ENCODE data around the gene MBD3L5. TPM values are rescaled to one million over a fixed set of nuclear protein-coding genes. Genes with fewer than 3 reads are reported as not detected.
A peak's percentile ranks its signal among the peaks of the same experiment; 100 is the strongest.

MBD3L5 gene
- total and polyA plus RNA-seq, 7 donors, result not detected

GRCh38 chr19:7068599-7068998 is 38.2 kb downstream of the MBD3L5 start:
- no peak for TF ChIP-seq CTCF (IDR thresholded peaks at IDR 0.05)
- TF ChIP-seq POLR2AphosphoS5 (IDR thresholded peaks at IDR 0.05), result no peak
- no peak for TF ChIP-seq EP300 (IDR thresholded peaks at IDR 0.05)
- no peak for TF ChIP-seq POLR2A (IDR thresholded peaks at IDR 0.05)
- Histone ChIP-seq H3K27ac (peak overlapping the region in 3 of 4 donors; percentile 29 to 83 (median 82)), H3K27me3 (no peaks in the 10 kb centered on the region), H3K4me1 (peaks cover 0 to 14% (median 9%) of the 10 kb centered on the region in 4 donors), H3K4me3 (peak overlapping the region in 2 of 4 donors; percentile 86 to 97), H3K9me3 (no peaks in the 10 kb centered on the region), H3K36me3 (peaks cover 13 to 30% (median 21%) of the 10 kb centered on the region in 4 donors)
- no peak for DNase-seq
- 56 to 79% methylated on average over 6 of the region's 6 CpGs for WGBS, 2 donors
- intact Hi-C loops (cut with DNase I), result loop anchor here (10.0 kb wide), 2 partner anchors 334 to 694 kb away; partner anchors contain the start of genes ALKBH7, GPR108, PSPN and TRIP10

GRCh38 chr19:7069042-7069903 is 38.9 kb downstream of the MBD3L5 start, which contains the start of gene ZNF557:
ZNF557 (plus strand) TSS chr19:7069703; CDS start chr19:7075075, 5,372 bp downstream.
- Histone ChIP-seq H3K4me3 (peak within 1 kb of the TSS; percentile 76 to 97 (median 90)), H3K36me3 (peaks cover 15 to 37% (median 25%) of the 10 kb centered on the region in 4 donors), H3K9me3 (no peaks in the 10 kb centered on the region), H3K27ac (peak within 1 kb of the TSS; percentile 78 to 84 (median 82)), H3K27me3 (no peaks in the 10 kb centered on the region), H3K4me1 (peaks cover 0 to 14% (median 9%) of the 10 kb centered on the region in 4 donors)
- peak; percentile 29 to 75 (median 64) for TF ChIP-seq POLR2AphosphoS5 (IDR thresholded peaks at IDR 0.05)
- TF ChIP-seq EP300 (IDR thresholded peaks at IDR 0.05), result no peak
- peak; percentile 99 for DNase-seq
- intact Hi-C loops (cut with DNase I), result loop anchor here (10.0 kb wide), 2 partner anchors 334 to 694 kb away; partner anchors contain the start of genes ALKBH7, GPR108, PSPN and TRIP10
- 1% methylated on average over 56 of the region's 56 CpGs for WGBS, 2 donors

GRCh38 chr19:7069904-7070226 is 39.5 kb downstream of the MBD3L5 start:
- Histone ChIP-seq H3K9me3 (no peaks in the 10 kb centered on the region), H3K27me3 (no peaks in the 10 kb centered on the region), H3K27ac (peak overlapping the region; percentile 78 to 84 (median 82)), H3K4me1 (peaks cover 0 to 14% (median 9%) of the 10 kb centered on the region in 4 donors), H3K36me3 (peaks cover 16 to 43% (median 28%) of the 10 kb centered on the region in 4 donors), H3K4me3 (peak overlapping the region; percentile 76 to 97 (median 90))
- 0 to 1% methylated on average over 12 of the region's 12 CpGs for WGBS, 2 donors
- TF ChIP-seq EP300 (IDR thresholded peaks at IDR 0.05) (no peak), POLR2AphosphoS5 (IDR thresholded peaks at IDR 0.05) (no peak), CTCF (IDR thresholded peaks at IDR 0.05) (no peak), POLR2A (IDR thresholded peaks at IDR 0.05) (no peak)
- intact Hi-C loops (cut with DNase I), result loop anchor here (2.0 to 10.0 kb wide), 3 partner anchors 25 to 695 kb away; partner anchors contain the start of genes ALKBH7, GPR108, PSPN and TRIP10
- DNase-seq, result no peak

- TF ChIP-seq EP300 (IDR thresholded peaks at IDR 0.05) (no peak), POLR2AphosphoS5 (IDR thresholded peaks at IDR 0.05) (no peak), POLR2A (IDR thresholded peaks at IDR 0.05) (no peak), CTCF (IDR thresholded peaks at IDR 0.05) (no peak)
- no peak for DNase-seq
- intact Hi-C loops (cut with DNase I), result no loop called here
- H3K4me3 ChIP-seq, result no peak overlapping the region
- WGBS, 2 donors, result 96% methylated on average over 6 of the region's 6 CpGs
- H3K36me3 ChIP-seq, result peaks cover 42 to 70% (median 55%) of the 10 kb centered on the region in 4 donors
- H3K27ac ChIP-seq, result no peak overlapping the region
- peaks cover 0 to 14% (median 9%) of the 10 kb centered on the region in 4 donors for H3K4me1 ChIP-seq
- no peaks in the 10 kb centered on the region for H3K27me3 ChIP-seq
- peaks cover under 1 to 11% (median 7%) of the 10 kb centered on the region in 4 donors for H3K9me3 ChIP-seq
Measured at GRCh38 chr19:7072541-7072940, 42.2 kb downstream of the MBD3L5 start.

GRCh38 chr19:7074705-7075282 is 44.4 kb downstream of the MBD3L5 start:
- Histone ChIP-seq H3K9me3 (peaks cover 18 to 31% (median 25%) of the 10 kb centered on the region in 4 donors), H3K27ac (no peak overlapping the region), H3K27me3 (no peaks in the 10 kb centered on the region), H3K36me3 (peaks cover 62 to 92% (median 76%) of the 10 kb centered on the region in 4 donors), H3K4me1 (peaks cover 0 to 13% (median 9%) of the 10 kb centered on the region in 4 donors), H3K4me3 (no peak overlapping the region)
- DNase-seq, result no peak
- WGBS, 2 donors, result 97 to 98% methylated on average over 29 of the region's 29 CpGs
- TF ChIP-seq CTCF (IDR thresholded peaks at IDR 0.05), result no peak
- TF ChIP-seq POLR2AphosphoS5 (IDR thresholded peaks at IDR 0.05), result no peak
- no peak for TF ChIP-seq EP300 (IDR thresholded peaks at IDR 0.05)
- no peak for TF ChIP-seq POLR2A (IDR thresholded peaks at IDR 0.05)
- intact Hi-C loops (cut with DNase I), result no loop called here
